ENCODE results near the gene PLCL2.
"Not testable (repeated sequence)": the region's sequence is repeated elsewhere in the genome, so short reads cannot be mapped to it uniquely, and the experiment has no call there.

The PLCL2 gene

GRCh38 chr3:16979769-16980515 lies 95.2 kb downstream of the PLCL2 start:
- not testable (repeated sequence) for DNase-seq

DNA sequence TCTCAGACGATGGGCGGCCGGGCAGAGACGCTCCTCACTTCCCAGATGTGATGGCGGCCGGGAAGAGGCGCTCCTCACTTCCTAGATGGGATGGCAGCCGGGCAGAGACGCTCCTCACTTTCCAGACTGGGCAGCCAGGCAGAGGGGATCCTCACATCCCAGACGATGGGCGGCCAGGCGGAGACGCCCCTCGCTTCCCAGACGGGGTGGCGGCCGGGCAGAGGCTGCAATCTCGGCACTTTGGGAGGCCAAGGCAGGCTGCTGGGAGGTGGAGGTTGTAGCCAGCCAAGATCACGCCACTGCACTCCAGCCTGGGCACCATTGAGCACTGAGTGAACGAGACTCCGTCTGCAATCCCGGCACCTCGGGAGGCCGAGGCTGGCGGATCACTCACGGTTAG lies 95.8 kb downstream of the PLCL2 start:
- DNase-seq, result not testable (repeated sequence)

GRCh38 chr3:16982460-16982859 lies 97.7 kb downstream of the PLCL2 start:
- DNase-seq, result no peak

- DNase-seq, result no peak
Measured at GRCh38 chr3:16985608-16986007, 100.9 kb downstream of the PLCL2 start.

DNA sequence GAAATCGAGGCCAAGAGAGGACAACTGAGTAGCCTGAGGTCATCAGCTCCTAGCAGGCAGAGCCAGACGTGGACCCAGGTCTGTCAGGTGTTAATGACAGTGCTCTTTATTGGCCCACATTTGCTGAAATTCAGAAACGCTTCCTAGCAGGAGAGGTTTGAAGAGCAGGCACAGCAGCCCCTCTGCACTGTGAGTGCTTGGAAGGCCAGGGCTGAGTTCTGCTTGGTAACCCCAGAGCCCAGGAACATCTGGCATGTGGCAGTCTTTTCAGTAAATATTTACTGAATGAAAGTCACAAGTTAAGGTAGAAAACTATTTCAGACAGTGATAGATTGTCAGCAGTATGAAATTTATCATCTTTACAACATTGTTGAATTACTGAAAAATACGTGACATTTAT lies 102.4 kb downstream of the PLCL2 start:
- no peak for DNase-seq

- no peak for DNase-seq
Measured at GRCh38 chr3:16990163-16990562, 105.4 kb downstream of the PLCL2 start.

DNA sequence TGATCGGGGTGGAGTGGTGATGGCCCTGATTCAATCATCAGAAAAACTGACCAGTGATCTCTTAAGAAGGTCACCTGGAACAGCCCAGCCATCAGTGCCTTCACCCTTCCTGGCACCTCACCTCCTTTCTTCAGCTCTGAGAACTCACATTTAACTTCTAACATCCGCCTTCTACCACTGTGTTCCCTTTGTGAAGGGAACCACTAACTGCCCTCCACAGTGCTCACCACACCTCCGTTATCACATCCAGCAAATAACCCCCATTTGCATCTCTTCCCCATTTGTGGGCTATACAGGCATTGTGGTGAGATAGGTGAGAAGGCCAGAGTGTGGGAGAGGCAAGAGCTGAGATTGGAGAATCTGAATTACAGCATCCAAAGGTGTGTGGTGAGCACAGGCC lies 107.4 kb downstream of the PLCL2 start:
- no peak for DNase-seq

GRCh38 chr3:16993227-16993626 lies 108.5 kb downstream of the PLCL2 start:
- no peak for DNase-seq

DNA sequence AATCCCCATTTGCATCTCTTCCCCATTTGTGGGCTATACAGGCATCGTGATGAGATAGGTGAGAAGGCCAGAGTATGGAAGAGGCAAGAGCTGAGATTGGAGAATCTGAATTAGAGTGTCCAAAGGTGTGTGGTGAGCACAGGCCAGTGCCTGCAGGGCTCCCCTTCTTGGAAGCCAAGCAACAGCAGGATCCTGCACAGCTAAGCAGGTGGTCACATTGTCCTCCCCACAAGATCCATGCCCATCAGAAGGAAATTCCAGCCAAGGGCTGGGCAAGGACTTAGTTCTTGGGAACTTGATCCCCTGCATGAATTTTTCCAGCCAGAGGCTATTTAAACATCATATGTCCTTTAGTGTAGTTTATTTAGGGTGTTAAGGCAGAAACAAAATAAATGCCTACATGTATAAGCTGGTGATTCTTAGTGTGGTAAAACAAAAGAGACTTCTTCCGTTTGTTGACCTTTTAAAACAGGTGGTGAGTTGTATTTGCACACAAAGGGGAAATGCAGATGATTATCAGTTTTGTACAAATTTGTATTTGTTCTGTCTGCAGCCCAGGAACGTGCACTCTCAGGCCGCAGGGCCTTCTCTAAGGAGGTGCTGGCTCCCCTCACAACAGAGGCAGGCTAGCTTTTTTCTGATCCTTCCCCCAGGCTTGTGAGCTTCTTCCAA lies 110.2 kb downstream of the PLCL2 start:
- DNase-seq, result no peak

DNA sequence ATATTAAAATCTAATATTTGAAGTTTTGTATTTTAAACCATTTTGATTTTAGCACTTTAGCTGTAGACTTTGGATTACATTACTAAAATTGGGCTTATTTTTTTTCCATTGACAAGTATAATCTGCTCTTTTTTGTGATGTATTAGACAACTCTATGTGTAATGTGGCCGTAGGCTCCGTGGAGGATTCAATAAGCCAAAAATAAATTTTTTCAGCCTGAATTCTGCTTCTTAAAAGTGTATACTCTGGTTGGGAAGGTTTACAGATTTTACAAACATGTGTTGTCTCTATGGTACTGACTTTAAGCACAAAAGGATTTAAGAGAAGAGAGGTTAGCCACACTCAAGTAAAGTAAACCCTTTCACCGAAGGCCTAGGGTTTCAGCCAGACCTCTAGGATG lies 110.8 kb downstream of the PLCL2 start:
- DNase-seq, result no peak

DNA sequence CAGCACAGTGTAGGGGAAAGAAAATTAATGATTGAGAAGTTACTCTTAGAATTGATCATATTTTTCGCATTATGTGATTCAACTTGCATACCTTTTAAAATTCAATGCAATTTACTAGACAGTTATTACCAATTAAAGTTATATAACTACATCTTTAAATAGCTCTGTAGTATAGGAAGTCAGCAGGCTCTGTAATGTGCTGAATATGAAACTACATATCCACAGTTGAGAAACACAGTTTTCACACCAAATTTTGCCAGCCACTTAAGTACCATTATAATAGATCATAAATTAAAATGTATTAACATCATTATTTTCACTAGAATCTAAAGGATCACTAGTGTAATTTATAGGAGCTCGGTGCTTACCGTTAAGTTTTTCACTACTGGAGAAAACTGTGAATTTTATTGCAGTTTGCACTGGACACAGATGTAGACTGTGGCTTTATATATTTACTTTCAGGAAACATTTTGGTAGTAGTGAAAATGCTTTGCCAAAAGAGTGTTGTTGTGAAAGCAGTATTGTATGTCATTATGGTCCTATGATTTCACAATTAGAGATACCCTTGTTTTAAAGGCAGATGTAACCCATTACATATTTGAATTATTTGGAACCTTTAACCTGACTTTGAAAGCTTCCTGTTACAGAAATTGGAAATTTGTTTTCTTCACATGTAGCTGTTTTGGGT lies 113.6 kb downstream of the PLCL2 start:
- no peak for DNase-seq

DNA sequence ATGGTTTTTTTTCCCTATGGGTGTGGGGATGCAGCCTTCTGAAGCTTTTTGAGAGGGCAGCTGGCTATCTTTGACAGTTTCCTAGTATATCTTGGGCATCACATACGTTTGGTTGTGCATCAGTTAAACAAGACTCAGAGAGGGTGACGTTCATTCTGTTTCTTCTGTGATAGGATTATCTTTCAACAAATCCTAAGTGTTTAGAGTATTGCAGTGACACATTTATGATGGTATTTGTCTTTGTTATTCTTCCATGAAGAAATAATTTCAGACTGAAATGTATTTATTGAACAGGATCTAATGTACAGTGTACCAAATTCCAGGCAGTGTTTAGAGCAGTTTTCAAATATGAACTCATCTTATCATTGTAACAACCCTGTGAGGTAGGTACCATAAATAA lies 114.4 kb downstream of the PLCL2 start:
- DNase-seq, result no peak

GRCh38 chr3:16999871-17000270 lies 115.1 kb downstream of the PLCL2 start:
- no peak for DNase-seq

DNA sequence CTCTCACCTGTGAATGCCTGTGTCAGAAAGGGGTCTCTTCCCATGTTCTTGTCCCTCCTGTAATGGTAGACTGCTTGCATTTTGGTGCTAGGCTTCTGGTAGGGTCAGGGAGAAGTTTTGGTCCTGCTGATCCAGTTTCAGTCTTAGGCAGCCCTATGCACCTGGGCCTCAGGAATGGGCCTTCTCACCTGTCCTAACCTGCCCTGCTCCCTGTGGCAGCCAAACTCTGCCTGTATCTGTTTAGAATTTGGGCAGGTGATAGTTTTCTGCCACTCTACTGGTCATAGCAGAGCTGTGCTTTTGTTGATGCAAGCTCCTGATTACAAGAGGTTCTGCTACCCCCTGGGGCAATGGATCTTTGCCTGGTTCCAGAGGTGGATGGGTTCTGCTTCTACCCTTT lies 118.7 kb downstream of the PLCL2 start:
- DNase-seq, result no peak

- no peak for DNase-seq
Measured at GRCh38 chr3:17006132-17006852, 121.5 kb downstream of the PLCL2 start.

- no peak for DNase-seq
Measured at GRCh38 chr3:17007284-17007683, 122.5 kb downstream of the PLCL2 start.

- DNase-seq, result no peak
Measured at GRCh38 chr3:17009826-17010225, 125.1 kb downstream of the PLCL2 start.

- no peak for DNase-seq
Measured at GRCh38 chr3:17011728-17012338, 127.1 kb downstream of the PLCL2 start.

GRCh38 chr3:17013050-17013449 lies 128.3 kb downstream of the PLCL2 start:
- no peak for DNase-seq

- no peak for DNase-seq
Measured at GRCh38 chr3:17013571-17013970, 128.8 kb downstream of the PLCL2 start.

GRCh38 chr3:17014284-17014683 lies 129.5 kb downstream of the PLCL2 start:
- no peak for DNase-seq

GRCh38 chr3:17014709-17015108 lies 130.0 kb downstream of the PLCL2 start:
- no peak for DNase-seq

DNA sequence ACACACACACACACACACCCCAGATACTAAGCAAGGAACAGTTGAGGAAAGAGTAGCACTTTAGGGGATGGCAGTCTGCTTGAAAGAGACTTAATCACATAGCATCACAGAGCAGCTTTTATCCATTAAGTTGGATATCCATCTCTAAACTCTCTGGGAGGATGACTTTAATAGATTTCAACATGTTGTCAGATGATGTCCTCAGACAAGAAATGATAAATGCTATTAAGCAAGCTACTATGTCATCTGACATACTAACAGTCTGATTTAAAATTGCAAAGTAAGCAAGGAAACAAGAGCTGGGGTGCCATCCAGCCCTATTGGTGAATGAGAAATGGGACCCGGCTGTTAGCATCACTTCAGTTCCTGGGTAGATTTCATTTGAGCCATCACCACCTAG lies 136.9 kb downstream of the PLCL2 start:
- no peak for DNase-seq

All from stimulated activated CD8-positive, alpha-beta memory T cell treated with anti-CD3 and anti-CD28 coated beads, Interleukin-4, amount 100 ng/mL, for 48 hours (primary cell).